Cardiac muscle cell (in vitro differentiated cells and primary cell): Measurements from ENCODE around the gene CFAP141. TPM values are rescaled to one million over a fixed set of nuclear protein-coding genes. Genes with fewer than 3 reads are reported as not detected.
A peak's percentile ranks its signal among the peaks of the same experiment; 100 is the strongest.

Experiments used
- DNase-seq, 2 donors: peaks; one replicate each; pipeline versions ENCODE4 v3.0.0 to v3.0.0-alpha.2; 2010 to 2017; ENCODE audit warnings: low read depth in 1 of 2, low spot score in 1 of 2
- H3K27ac ChIP-seq: fragments of 200-600 bp; sonication (generic); 2 replicates; pipeline ENCODE4 v1.5.1; 2016
- H3K27me3 ChIP-seq: fragments of 200-600 bp; sonication (generic); 2 replicates; pipeline ENCODE4 v1.6.0; 2016; ENCODE audit warnings: control low read depth
- H3K36me3 ChIP-seq: fragments of 200-600 bp; sonication (generic); 2 replicates; pipeline ENCODE4 v1.5.1; 2016; ENCODE audit warnings: control low read depth
- H3K4me1 ChIP-seq: fragments of 200-600 bp; sonication (generic); 2 replicates; pipeline ENCODE4 v1.8.1; 2017; ENCODE audit warnings: low read depth, mild to moderate bottlenecking, mixed run types
- H3K4me3 ChIP-seq: fragments of 200-600 bp; sonication (generic); 2 replicates; pipeline ENCODE4 v1.5.1; 2016; ENCODE audit warnings: mild to moderate bottlenecking
- H3K9me3 ChIP-seq: fragments of 200-600 bp; sonication (generic); 2 replicates; pipeline ENCODE4 v1.5.1; 2017; ENCODE audit warnings: low read depth, mild to moderate bottlenecking, control low read depth
- polyA plus RNA-seq: library from polyadenylated mRNA; unstranded; fragments of >200 nt; fragmentation: Nextera tagmentation; extraction: Ambion mirVana; gene quantifications from 2 replicates; pipeline ENCODE4 v1.2.1, GENCODE V29; 2016
- total RNA-seq: library from RNA; depleted of rRNA; stranded (reverse); fragments of >200 nt; gene quantifications from 2 replicates; pipeline ENCODE4 v1.2.3, GENCODE V29; 2016
- TF ChIP-seq, protein P1 (sequence below): IDR thresholded peaks from 2 replicates; pipeline ENCODE4 v1.5.1; 2012; ENCODE audit warnings: low read depth, mild to moderate bottlenecking, low read length

CFAP141 gene
- total and polyA plus RNA-seq, 2 experiments from 2014 or later, result not detected

GRCh38 chr1:154151311-154151710, 54.8 kb downstream of the CFAP141 start:
- H3K9me3 ChIP-seq, result no peaks in the 10 kb centered on the region
- peak in 1 of 2 donors; percentile 56 for DNase-seq
- no peaks in the 10 kb centered on the region for H3K4me1 ChIP-seq
- no peak overlapping the region for H3K27ac ChIP-seq
- no peak overlapping the region for H3K4me3 ChIP-seq
- peaks cover 5% of the 10 kb centered on the region for H3K36me3 ChIP-seq
- TF ChIP-seq, protein P1, sequence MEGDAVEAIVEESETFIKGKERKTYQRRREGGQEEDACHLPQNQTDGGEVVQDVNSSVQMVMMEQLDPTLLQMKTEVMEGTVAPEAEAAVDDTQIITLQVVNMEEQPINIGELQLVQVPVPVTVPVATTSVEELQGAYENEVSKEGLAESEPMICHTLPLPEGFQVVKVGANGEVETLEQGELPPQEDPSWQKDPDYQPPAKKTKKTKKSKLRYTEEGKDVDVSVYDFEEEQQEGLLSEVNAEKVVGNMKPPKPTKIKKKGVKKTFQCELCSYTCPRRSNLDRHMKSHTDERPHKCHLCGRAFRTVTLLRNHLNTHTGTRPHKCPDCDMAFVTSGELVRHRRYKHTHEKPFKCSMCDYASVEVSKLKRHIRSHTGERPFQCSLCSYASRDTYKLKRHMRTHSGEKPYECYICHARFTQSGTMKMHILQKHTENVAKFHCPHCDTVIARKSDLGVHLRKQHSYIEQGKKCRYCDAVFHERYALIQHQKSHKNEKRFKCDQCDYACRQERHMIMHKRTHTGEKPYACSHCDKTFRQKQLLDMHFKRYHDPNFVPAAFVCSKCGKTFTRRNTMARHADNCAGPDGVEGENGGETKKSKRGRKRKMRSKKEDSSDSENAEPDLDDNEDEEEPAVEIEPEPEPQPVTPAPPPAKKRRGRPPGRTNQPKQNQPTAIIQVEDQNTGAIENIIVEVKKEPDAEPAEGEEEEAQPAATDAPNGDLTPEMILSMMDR, result no peak
- H3K27me3 ChIP-seq, result no peaks in the 10 kb centered on the region

Other genes starting within 250 kb of the CFAP141 start
- 11.9 and 17.9 TPM in 2 replicates for gene CRTC2, start 247.7 kb downstream of the CFAP141 start, total RNA-seq
- gene CRTC2, start 247.7 kb downstream of the CFAP141 start, polyA plus RNA-seq, result 24.8 and 34.4 TPM in 2 replicates
- 75.8 and 83.4 TPM in 2 replicates for gene SLC39A1, start 242.8 kb downstream of the CFAP141 start, total RNA-seq
- gene SLC39A1, start 242.8 kb downstream of the CFAP141 start, polyA plus RNA-seq, result 71.2 and 72.6 TPM in 2 replicates
- 34.0 and 49.5 TPM in 2 replicates for gene CREB3L4, start 238.4 kb downstream of the CFAP141 start, total RNA-seq
- gene CREB3L4, start 238.4 kb downstream of the CFAP141 start, polyA plus RNA-seq, result 25.3 and 31.5 TPM in 2 replicates
- gene JTB, start 228.7 kb downstream of the CFAP141 start, total RNA-seq, result 161 and 315 TPM in 2 replicates
- gene JTB, start 228.7 kb downstream of the CFAP141 start, polyA plus RNA-seq, result 137 and 169 TPM in 2 replicates
- 30.6 and 37.6 TPM in 2 replicates for gene RAB13, start 220.0 kb downstream of the CFAP141 start, total RNA-seq
- gene RAB13, start 220.0 kb downstream of the CFAP141 start, polyA plus RNA-seq, result 90.6 and 108 TPM in 2 replicates
- 1,187 and 1,533 TPM in 2 replicates for gene RPS27, start 215.6 kb downstream of the CFAP141 start, total RNA-seq
- 1,020 and 1,321 TPM in 2 replicates for gene RPS27, start 215.6 kb downstream of the CFAP141 start, polyA plus RNA-seq
- 0.18 TPM in 1 of 2 replicates, not detected in the other for gene NUP210L, start 51.3 kb downstream of the CFAP141 start, total RNA-seq
- not detected in 2 replicates for gene NUP210L, start 51.3 kb downstream of the CFAP141 start, polyA plus RNA-seq
- gene TPM3, start 14.2 kb downstream of the CFAP141 start, total RNA-seq, result 120 and 137 TPM in 2 replicates
- 109 and 139 TPM in 2 replicates for gene TPM3, start 14.2 kb downstream of the CFAP141 start, polyA plus RNA-seq
- gene UBAP2L, start 14.6 kb upstream of the CFAP141 start, total RNA-seq, result 111 and 190 TPM in 2 replicates
- gene UBAP2L, start 14.6 kb upstream of the CFAP141 start, polyA plus RNA-seq, result 142 and 164 TPM in 2 replicates
- 92.1 and 101 TPM in 2 replicates for gene HAX1, start 66.3 kb upstream of the CFAP141 start, total RNA-seq
- 106 and 112 TPM in 2 replicates for gene HAX1, start 66.3 kb upstream of the CFAP141 start, polyA plus RNA-seq
- gene AQP10, start 114.8 kb upstream of the CFAP141 start, total RNA-seq, result 4.8 and 11.2 TPM in 2 replicates
- 5.4 and 20.6 TPM in 2 replicates for gene AQP10, start 114.8 kb upstream of the CFAP141 start, polyA plus RNA-seq
- 102 and 116 TPM in 2 replicates for gene ATP8B2, start 119.2 kb upstream of the CFAP141 start, total RNA-seq
- gene ATP8B2, start 119.2 kb upstream of the CFAP141 start, polyA plus RNA-seq, result 12.8 and 13.5 TPM in 2 replicates
- gene IL6R, start 199.0 kb upstream of the CFAP141 start, total RNA-seq, result 5.2 and 17.2 TPM in 2 replicates
- 2.5 and 3.9 TPM in 2 replicates for gene IL6R, start 199.0 kb upstream of the CFAP141 start, polyA plus RNA-seq